GM19035 (cell line): ENCODE data around the gene SOX5.

Experiments
- ATAC-seq: cut with Tn5 transposase; IDR thresholded peaks from one replicate; pipeline ENCODE4 v1.9.1; 2021; ENCODE audit not compliant: unreplicated experiment

SOX5 gene

DNA sequence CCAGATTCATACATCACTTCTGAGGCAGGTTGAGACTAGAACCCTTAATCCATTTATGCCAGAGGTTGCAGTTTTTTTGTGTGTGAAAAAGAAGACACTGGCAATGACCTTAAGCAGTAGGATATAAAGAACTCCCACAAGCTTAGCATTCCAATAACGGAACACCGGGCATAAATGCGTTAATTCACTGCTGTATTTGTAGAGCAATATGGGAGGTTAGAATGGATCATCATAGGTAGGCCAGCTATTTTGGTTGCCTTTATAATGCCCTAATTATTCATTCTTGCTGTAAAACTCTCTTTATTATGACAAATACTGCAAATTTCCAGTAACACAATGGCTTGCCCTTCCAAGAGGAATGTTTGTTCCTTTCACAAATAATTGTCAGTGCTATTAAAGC is 322.7 kb downstream of the SOX5 start:
- ATAC-seq: no peak

DNA sequence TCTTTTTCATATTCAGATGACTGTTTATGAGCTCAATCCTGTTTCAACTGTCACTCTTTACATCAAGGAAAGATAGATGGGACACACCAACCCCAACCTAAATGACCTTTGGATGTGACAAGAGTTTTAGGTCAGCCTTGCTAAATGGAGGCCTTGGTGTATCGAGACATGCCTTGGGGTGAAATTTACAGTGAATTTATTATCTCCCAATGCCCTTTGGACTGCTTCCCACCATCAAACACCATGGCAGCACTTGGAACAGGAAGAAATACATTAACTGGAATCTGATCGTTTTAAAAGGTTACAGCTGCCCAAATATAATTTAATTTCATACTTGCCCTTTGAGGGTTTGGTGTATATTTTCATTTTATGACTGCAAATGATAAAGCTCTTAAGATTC is 327.6 kb downstream of the SOX5 start:
- ATAC-seq: no peak

DNA sequence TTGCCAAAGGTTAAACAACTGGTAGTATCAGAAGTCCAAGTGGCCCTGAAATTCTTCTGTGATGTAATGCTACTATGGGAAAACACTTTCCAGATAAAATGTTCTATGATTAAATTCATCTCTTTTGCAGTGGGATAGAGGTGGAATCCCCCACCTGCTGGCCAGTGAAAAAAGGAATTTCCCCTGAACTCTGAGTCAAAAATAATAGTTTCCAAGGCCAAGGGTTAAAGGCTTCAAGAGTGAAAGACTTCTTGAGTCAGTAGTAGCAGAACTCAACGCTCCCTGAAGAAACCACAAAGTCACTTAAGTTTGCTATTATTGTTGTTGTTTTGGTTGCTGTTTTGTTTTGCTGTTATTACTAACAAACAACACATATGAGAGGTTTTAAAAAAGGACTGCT is 330.8 kb downstream of the SOX5 start:
- peak; percentile 70 for ATAC-seq

DNA sequence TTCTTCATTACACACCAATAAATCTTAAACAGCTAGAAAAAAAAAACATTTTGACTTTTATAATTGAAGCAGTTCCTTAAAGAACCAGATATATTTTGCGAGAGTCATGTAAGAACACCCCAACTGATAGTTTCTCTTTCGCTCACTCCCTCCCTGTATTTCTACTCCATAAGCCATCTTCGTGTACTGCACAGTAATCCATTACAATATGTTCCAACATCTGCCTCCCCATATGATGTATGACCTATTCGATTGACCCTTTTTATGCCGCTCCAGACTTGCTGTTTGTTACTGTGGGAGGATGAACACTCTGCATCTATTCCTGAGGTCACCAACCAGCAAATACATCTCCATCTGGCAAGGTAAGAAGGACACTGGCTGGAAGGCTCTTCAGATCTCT is 331.7 kb downstream of the SOX5 start:
- ATAC-seq: no peak

DNA sequence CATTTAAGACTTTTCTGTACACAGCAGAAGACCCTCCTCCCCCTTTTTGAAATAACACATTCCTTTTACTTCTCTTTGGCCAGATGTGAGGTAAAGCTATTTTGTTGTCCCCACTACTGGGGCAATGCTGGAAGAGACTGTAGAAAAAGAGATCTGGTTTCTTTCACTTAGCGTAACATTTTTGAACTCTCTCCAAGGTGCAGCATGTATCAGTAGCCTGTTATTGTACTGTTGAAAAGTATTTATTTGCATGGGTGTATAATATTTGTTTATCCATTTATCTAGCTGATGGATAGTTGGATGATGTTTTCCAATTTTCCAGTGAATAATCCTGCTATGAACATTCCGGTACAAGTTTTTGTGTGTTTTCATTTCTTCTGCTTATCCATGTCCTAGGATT is 335.2 kb downstream of the SOX5 start:
- no peak for ATAC-seq

DNA sequence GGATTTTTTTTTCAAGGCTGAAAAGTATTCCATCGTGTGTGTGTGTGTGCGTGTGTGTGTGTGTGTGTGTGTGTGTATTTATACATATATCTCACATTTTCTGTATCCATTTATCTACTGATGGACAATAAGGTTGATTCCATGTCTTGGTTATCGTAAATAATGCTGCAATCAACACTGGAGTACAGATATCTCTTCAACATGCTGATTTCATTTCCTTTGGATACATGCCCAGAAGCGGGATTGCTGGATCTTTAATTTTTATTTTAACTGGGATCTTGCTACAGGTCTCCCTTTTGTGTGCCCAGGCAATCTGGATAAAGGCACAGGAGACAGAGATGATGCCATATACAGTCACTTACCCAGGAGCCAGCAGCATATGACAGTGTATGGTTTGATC is 338.1 kb downstream of the SOX5 start:
- no peak for ATAC-seq

DNA sequence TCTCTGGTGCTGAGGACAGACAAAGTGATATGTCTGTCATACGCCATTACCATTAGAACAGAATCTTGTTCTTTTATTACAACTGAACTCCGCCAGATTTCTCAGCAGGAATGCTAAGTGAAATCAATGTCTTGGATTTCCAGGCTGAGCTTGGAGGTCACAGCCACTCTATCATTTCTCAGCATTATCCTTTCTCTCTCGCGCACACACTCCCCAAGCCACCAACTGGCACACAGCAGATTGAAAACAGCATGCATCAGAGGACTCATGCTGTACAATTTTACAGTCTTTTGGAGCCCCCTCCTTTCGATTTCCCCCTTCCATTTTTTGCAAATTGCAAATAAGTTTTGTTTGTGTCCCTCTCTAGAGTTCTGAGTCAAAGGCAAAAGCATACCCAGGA is 348.6 kb downstream of the SOX5 start:
- ATAC-seq: no peak

DNA sequence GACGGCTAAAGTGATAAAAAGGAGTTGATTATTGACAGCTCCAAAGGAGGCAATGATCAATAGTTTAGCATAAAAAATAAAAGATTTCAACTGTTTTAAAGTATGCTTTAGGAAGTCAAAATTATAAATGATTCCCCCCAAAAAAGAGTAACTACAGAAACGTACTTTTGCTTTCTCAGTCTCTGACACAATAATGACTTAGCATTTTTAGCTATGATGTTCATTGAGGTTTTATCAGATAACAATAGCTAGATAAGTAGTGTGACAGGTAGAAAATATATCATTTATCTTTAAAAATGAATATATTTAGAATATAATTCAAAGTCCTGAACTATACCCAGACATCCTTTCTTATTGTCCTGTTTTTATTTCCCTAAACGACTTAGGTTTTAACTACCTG is 352.9 kb downstream of the SOX5 start:
- no peak for ATAC-seq

DNA sequence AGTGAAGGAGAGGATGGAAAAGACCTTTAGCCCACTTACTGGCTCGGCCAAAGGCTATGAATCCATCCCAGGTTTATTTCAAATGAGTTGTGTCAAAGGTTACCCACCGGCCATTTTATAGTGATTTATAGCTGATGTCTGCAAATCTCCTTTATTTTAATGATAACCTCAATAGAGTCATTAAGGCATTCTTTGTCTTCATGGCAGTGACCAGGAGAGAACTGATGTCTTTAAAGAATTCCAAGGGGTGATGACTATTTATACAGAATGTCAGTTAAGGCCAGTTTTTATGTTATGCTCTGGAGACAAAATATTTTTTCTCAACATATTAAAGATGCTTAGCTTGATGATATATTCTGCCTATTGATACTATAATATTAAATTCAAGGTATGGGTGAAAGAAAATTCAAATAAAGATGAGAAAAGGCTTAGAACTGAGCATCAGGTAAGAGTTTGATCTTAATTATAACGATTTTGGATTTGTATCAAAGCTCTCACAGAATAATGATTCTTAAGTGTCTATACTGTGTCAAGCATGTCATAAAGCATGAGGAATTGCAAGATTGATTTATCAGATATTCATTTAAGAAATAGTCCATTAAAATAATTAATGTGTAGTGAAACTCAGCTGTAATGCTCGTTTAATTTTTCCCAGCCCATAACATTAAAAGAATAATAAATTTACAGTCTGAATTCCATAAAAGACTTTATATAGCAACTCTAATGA is 361.5 kb downstream of the SOX5 start:
- ATAC-seq: no peak

DNA sequence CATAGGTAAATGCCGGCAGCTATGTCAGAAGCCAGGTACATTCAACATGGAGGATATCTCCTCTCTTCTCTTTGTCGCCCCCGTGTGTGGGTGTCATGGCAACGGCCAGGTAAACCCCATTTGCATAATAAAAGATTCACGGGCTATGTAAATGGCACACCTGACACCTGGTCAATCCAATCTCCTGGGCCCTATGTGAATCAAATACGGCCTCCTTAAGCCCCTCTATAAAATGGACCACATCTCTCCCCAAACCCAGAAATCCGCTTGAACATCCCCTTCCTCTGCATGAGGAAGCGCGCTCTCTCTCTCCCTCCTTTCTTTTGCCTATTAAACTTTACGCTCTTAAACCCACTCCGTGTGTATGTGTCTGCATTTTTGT is 363.7 kb downstream of the SOX5 start:
- no peak for ATAC-seq

DNA sequence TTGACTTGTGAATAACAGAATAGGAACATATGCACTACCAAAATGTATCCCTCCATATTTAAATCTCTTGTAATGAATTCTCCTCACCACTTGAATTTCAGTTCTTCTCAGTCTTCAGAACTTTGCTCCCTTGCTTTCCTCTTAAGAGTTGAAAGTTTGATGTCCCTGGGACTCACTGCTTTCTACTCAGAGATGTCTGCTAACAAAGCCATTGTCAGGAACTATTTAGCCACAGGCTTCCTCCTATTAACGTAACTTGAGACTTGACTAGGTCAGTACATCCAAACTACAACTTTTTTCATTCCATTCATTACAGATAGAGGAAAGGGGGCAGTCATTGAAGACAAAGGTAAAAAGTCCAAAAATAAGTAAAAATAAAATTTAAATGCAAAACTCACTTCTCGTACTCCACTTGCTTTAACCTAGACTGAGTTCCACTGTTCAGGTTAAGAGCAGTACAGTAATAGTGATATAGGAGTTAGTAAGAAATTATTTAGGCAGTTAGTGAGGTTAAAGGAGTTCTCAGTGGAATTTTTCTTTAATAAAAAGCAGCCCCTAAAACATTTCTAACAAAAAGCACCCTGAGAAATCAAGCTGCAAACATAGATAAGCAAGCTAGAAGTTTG is 364.2 kb downstream of the SOX5 start:
- ATAC-seq: no peak

DNA sequence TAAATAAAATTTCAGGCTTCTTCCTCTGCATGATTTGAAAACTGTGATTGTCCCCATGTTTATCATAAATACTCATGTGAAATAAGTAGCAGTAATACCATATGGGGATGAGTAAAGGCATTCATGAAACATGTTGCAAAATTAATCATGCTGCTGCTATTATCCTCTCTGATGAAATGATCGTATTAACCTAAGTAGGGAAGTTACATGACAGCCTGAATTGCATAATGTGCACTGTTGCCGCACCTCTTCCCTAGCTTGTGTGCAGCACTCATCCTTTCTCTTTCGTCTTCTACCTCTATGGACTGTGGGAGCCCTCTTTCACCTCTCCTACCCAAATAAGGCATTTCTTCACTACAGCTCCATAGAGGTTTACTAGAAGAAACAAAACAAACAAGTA is 367.6 kb downstream of the SOX5 start:
- no peak for ATAC-seq

DNA sequence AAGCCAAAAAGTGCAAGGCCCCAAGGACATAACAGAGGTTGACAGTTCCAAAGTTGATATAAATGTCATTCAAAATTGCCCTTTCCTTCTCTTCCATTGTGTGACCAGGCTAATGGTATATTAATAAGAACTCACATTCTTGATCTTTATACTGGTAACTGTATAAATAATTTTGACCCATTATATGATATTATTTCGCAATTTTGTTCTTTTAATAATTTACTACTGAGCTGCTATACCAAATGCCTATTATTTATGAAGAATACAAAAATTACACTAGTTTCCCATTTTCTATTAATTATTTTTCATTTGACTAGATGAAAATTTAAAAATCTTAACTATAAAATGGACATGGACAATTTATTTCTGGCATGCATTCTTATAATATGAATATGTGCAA is 370.2 kb downstream of the SOX5 start:
- no peak for ATAC-seq

DNA sequence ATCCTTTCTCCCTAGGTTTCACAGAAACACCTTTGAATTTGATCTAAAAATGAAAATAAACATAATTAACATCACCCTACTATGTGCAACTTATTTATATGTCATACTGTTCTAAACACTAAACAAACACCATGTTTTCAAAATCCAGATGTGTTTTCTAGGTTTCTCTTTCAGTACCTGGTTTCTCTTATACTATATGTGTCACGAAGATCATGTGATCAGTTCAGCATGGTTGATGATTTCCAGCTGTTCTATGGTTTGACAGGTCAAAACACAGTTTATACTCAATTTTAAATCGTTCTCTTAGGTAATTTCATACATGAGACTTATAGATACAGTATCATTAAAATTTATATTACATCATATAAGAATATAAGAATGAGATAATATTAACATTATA is 373.1 kb downstream of the SOX5 start:
- ATAC-seq: peak; percentile 73

DNA sequence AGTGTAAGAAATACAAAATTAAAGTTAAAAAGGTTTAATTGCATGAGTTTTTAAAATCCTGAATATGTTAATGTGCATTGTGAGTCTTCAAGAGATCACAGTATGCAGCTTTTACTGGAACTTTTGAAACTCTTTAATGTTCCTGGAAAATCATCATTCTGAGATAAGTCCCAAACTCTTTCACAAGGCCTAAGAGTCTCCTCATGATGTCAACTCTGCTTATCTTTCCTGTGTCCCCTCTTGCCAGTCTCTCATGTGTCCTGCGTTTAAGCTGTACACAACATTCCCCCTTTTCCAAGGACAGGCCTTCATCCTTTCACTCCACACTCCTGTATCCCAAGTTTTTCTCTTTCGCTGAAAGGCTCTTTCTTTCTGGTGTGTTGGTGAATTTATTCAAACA is 380.1 kb downstream of the SOX5 start:
- no peak for ATAC-seq

DNA sequence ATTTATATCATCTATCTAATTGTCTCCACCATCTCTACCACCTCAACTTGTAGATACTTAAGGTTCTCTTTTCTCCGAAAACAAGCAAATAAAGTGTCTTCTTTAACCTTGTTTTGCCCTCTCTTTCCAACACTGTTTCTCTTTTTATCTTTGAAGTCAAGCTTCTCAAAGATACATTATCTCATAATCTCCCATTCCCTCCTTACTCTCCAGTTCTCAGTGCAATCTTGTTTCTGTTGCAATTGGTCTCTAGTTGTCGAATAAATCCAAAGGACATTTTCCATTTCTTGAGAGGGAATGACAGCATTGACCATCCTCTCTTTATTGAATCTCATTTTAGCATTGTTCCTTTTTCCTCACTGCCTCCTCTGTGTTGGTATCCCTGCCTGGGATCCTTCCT is 383.3 kb downstream of the SOX5 start:
- ATAC-seq: no peak

DNA sequence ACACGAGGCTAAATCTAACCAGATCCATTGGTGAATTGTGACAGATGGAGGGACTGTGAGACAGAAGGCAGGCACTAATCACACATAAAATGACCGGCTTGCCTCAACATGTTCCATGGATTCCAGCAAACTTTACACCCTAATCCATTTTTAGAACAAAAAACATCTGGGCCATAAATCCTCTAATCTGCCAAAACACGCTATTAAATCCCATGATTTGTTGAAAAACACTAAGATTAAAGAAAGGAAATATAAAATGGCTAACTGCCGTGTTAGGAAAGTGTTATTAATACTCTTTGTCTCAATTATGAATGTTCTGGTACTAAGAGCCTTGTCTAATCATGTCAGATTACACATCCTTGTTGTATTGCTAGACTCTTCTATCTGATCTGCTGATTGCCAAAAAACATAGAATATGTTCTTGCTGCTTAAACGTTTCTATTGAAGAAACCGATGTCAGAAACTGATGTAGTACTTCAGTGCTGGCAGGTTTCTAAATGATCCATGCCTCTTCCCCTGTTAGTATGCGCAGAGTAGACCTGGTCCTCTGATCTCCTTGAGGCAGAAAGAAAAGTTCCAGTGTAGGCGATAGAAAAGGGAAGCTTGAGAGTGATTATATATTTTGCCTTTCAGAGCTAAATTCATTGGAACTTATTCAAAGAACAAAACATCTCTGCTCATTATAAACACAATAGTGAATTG is 384.9 kb downstream of the SOX5 start:
- no peak for ATAC-seq

DNA sequence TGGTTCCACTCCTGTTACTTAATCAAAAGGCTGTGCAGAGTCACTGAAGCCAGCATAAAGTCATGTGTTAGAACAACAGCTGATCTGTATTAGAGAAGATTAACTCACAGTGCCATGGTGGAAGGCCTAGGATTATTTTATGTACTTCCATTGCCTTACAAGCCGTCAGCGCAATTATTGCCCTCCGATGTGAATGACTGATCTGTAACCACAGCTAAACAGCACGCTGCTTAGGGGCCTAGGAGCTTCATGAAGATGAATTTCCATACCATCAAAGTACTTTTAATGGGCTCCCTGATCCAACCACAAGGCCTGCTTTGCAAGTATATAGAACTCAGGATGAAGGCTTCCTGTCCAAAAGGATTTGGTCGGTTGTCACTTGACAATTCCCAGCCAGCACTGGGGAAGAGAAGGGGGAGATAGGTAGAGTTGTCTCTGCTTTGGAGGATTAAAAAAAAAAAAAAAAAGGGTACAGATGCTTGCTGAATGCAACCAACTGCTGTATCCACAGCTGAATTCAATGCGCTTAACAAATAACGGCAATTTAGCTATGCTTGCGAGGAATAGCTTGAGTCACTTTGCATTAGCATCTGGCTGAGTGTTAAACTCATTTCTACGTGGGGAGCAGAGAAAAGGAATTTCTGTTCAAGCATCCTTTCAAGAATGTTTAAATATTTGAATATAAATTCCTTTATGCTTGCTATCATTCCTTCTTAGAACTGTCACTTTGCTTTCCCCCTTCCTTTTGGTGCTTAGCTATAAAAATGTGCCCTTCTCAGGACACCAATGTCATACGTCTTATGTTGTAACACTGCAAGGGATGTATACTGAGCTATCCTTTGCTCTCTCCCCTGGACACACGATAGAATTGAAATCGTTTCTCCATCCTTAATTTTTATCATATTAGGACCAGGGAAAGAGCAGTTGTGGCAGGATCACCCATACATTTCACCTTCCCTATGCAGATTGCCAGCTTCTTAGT is 387.8 kb downstream of the SOX5 start:
- ATAC-seq: no peak

DNA sequence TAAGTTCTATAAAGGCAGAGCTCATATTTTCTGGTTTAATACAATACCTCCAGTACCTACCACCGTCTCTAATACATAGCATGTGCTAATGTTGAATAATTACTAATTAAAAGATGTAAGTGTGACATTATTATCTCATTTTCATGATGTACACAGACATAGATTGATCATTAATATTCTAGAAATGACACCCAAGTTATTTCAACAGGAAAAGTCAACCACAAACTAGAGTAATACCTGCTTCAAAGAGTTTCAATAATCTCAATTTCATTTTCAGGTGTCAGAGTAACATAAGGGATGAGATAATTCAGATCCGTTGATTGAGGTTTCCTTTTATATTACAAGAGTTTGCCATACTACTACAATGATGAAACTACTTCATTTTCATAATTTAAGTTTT is 388.9 kb downstream of the SOX5 start:
- peak; percentile 87 for ATAC-seq

DNA sequence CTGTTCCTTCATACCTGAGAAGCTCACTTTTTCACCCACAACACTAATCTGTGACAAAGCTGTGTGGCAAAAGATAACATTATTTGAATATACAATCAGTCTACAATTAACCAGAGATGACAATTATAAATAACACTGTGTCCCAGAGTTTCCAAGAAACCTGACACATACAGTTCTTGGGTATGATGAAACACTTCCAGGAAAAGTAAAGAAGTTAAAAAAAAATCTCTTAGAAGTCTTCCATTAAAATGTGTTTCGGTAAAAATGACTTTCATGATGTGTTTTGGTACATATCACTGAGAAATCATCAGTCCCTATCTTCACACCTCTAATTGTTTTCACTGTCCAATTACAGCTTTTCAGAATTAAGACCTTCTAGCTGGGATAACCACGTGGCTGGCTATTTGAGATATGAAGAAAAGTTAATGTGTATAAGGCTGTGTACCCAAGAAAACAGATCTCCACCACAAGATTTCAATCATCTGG is 390.2 kb downstream of the SOX5 start:
- no peak for ATAC-seq

DNA sequence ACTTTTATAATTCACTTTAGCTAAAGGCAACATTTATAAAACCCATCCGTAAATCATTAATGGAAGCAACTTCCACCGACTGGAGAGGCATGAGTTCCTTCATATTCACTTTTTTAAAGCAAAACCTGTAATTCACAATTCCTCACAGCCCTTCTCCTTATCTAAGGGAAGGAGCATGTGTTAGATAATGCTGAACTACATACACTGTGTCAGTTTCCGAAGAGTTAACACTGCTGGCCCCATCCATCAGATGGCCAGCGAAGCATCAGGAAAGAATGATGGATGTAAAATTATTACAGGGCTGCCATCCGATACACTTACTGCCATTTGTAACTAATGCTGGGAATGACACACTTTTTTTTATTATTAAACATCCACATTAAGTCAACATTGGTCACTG is 392.8 kb downstream of the SOX5 start:
- ATAC-seq: no peak
